AG20443 (cell line): ENCODE results near the gene IFITM5.
"Not testable (repeated sequence)": the region's sequence is repeated elsewhere in the genome, so short reads cannot be mapped to it uniquely, and the experiment has no call there.

Experiments
- DNase-seq: peaks from one replicate; pipeline ENCODE4 v3.0.0; 2012; ENCODE audit warnings: low spot score, mixed read lengths

The IFITM5 gene

DNA sequence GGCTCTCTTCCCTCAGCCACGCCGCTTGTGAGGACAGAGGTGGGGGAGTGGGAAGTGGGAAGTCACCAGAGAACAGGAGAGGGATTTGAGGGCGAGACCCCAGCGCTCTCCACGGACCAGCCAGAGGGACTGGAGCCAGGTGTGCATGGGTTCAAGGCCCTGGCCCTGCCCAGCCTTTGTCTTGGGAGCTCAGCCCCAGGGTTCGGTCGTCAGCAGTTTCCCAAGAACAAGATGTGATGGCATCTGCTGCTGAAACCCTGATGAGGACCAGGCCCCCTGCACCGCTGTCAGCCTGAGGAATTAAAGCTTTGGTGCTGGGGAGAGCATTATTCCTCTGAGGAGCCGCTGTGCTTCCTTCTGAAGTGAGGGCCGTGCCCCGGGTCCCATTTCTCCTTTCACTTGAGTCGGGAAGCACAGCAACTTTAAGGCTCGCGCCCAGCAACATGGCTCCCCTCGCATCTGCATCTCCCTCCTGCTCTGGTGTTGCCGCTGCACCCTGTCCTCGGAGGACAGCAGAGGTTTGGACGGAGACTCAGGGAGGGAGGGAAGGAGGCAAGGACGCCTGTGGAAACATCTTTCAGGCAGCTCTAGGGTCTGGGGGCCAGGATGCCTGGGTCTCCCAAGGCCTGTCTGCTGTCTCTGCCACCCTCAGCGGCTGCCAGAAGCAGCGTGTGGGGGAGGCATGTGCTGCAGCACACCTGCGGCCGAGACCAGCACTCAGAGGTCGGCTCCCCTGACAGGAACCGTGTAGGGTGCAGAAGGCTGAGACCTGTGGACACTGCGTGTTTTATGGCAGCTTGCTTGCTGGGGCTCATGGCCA, 3.8 kb downstream of the IFITM5 start:
- no peak for DNase-seq

DNA sequence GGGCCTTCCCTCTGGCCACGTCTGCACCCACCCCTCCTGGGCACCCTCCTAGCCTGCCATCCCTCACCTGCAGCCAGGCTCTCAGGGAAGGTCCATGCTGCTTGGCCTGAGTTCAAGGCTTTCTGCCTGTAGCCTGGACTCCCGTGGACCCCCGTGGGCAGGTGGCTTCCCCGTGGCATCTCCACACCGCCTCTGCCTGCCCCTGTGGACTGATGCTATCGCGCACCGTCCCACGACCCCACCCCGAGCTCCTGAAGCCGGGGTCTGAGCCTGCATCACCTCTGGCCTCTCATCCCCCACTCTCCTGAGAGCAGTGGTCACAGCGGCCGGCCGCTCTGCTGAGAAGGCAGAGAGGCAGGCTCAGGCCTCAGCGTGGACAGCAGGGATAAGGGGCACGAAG, 4.5 kb downstream of the IFITM5 start:
- DNase-seq = no peak

DNA sequence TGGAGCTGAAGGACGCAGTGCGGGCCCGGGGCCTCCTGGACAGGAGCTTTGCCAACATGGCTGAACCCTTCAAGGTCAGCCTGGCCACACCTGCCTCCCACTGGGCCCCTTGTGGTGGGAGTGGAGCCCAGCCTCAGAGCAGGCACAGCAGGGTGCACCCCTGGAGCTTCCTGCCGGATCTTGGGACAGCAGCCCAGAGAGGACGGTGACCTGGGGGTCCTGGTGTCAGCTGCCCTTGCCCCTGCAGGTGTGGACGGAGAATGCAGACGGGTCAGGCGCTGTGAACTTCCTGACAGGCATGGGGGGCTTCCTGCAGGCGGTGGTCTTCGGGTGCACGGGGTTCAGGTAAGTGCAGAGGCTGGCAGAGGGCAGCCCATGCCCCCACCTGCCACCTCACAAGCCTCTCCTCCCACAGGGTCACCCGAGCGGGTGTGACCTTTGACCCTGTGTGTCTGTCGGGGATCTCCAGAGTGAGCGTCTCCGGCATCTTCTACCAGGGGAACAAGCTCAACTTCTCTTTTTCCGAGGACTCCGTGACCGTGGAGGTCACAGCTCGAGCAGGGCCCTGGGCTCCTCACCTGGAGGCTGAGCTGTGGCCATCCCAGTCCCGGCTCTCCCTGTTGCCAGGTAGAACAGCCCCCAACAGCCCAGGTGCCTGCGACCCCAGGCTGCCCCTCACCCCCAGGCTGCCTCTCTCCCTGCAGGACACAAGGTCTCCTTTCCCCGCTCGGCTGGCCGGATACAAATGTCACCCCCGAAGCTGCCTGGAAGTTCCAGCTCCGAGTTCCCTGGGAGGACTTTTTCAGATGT, 5.3 kb downstream of the IFITM5 start:
- DNase-seq = no peak

DNA sequence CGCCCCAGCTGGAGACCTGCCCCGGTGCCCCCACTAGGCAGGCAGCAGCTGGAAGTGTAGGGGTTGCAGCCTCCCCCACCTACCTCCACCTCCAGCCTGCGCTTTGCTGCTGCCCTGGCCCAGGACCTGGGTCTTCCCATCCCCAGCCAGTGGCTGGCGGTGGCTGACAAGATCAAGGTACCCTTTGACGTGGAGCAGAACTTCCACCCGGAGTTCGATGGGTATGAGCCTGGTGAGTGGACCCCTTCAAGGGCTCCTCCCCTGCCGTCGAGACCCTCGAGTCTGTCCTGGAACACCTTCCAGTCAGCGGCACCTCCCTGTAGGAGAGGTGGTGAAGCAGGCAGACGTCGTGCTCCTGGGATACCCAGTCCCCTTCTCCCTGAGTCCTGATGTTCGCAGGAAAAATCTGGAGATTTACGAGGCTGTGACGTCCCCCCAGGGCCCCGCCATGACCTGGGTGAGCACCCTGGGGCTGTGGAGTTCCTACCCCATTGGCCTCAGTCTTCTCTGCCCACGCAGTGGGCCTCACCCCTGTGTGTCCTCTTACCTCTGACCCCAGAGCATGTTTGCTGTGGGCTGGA, 6.0 kb downstream of the IFITM5 start:
- no peak for DNase-seq

DNA sequence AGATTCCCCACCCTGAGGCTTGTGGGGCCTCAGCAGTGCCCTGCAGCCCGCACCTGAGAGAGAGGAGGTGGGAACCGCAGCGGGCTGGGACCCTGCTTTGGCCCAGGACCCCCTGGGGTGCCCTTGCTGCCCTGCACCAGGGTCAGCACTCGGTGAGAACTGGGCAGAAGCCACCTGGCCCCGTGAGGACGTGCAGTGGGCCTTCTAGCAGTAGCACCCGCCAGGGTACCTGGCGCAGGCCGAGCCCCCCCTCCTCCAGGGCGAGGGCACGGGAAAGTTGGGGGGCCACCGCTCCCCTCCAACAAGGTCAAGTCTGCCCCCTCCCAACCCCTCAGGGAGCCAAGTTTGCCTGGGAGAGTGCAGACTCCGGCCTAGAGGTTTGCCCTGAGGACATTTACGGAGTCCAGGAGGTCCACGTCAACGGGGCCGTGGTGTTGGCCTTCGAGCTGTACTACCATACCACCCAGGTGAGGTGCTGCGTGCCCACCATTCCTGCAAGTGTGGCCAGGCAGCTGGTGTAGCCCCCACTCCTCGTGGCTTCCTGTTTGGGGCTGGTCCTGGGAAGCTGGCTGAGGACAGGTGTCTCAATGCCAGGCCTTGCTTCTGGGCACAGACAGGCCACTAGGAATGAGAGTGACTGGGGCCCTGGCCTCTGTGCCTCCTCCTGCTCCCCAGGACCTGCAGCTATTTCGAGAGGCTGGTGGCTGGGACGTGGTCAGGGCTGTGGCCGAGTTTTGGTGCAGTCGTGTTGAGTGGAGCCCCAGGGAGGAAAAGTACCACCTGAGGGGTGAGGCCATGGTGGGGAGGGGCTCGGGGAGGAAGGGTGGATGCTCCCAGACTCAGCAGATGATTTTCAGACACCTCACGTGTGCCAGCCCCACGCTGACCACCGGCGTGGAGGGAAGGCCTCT, 6.9 kb downstream of the IFITM5 start:
- no peak for DNase-seq

DNA sequence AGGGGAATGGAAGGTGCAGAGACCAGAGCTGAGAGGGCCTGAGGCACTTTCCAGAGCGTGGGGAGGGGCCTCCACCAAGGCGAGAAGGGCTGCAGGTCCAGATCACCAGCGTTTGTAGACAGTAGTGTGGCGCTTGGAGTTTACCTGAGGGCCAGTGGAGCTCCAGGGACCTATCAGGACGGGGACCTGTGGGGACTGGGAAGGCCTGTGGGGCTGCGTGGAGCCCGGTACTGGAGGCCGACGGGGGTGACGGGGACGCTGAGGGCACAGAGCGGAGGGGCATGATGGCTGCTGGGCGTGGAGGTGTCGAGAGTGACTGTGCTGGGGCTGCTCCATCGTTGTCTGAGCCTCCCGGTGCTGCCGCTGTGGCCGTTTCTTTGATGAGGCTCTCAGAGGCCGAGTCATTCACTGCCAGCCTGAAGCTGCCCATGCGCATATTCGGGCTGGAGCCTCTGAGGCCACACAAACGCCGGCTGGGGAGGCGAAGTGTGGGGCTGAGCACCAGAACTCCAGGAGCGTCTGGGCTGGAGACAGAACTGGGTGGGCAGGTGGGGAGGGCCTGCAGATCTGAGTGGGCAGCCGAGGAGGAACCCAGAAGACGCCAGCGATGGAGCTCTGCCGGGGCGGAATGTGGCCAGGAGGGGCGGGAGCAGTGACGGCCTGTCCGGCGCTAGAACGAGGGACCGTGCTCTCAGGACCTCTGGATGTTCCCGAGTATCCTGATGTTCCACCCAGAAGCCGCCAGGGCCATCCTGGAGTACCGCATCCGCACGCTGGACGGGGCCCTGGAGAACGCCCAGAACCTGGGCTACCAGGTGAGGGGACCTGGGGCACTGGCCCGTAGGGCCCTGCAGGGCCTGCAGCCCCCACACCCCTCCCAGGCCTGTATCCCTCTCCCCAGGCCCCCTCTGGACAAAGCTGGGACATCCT, 7.8 kb downstream of the IFITM5 start:
- no peak for DNase-seq

DNA sequence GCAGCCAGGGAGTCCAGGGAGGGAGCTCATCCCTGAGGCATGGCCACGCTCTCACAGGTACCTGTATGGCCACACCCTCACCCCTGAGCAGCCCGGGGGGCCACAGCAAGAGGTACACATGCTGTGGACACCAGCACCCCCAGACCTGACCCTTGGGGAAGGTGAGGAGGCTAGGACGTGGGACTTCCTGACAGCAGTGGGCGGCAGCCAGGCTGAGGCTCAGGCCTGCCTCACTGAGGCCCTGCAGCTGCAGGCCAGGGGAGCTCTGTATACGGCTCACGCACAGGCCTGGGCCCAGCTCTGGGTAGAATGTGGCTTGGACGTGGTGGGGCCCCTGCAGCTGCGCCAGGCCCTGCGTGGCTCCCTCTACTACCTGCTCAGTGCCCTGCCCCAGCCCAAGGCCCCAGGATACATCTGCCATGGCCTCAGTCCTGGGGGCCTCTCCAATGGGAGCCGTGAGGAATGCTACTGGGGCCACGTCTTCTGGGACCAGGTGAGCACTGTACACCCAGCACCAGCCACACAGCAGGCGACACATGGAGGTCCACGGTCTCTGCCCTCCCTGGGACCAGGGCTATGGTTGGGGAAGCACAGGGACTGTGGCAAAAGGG, 8.6 kb downstream of the IFITM5 start:
- DNase-seq = no peak

DNA sequence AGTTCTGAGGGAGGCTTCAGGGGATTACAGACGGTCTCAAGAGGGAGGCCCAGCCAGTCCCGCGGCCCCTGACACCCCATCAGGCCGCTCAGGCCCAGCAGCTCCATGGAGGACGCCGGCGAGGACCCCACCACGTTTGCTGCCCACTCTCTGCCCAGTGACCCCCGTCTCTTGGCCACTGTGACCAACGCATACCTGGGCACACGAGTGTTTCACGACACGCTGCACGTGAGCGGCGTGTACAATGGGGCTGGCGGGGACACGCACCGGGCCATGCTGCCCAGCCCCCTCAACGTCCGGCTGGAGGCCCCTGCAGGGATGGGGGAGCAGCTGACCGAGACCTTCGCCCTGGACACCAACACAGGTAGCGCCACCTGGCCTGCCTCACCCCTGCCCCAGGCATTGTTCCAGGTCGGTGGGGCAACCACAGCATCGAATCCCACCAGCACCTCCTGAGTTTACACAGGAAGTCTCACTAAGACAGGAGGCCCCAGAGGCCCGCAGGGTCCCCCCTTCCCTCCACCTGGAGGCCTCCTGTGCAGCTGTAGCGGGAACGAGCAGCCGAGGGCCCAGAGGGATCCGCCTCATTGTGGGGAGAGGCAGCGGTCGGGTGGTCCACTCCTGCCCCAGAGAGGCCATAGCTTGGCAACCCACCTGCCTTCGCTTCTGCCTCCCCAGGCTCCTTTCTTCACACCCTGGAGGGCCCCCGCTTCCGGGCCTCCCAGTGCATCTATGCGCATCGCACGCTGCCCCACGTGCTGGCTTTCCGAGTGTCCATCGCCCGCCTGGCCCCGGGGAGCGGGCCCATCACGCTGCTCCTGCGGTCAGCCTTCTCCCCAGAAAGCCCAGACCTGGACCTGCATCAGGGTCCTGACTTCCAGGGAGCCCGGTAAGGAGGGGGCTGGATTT, 9.4 kb downstream of the IFITM5 start:
- no peak for DNase-seq

DNA sequence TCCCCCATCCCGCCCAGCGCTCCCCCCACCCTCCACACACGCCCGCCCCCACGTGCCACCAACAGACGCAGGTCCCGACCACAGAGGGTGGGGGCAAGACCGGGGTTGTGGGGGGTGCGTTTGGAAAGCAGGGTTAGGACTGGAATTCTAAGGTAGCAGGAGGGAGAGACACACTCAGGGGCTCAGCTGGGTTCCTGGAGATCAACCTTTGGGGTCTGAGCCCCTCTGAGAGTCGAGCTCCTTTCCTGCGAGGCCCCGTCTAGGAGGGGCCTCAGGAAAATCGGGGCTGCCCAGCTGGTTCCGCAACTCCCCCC, 10.0 kb downstream of the IFITM5 start:
- no peak for DNase-seq

DNA sequence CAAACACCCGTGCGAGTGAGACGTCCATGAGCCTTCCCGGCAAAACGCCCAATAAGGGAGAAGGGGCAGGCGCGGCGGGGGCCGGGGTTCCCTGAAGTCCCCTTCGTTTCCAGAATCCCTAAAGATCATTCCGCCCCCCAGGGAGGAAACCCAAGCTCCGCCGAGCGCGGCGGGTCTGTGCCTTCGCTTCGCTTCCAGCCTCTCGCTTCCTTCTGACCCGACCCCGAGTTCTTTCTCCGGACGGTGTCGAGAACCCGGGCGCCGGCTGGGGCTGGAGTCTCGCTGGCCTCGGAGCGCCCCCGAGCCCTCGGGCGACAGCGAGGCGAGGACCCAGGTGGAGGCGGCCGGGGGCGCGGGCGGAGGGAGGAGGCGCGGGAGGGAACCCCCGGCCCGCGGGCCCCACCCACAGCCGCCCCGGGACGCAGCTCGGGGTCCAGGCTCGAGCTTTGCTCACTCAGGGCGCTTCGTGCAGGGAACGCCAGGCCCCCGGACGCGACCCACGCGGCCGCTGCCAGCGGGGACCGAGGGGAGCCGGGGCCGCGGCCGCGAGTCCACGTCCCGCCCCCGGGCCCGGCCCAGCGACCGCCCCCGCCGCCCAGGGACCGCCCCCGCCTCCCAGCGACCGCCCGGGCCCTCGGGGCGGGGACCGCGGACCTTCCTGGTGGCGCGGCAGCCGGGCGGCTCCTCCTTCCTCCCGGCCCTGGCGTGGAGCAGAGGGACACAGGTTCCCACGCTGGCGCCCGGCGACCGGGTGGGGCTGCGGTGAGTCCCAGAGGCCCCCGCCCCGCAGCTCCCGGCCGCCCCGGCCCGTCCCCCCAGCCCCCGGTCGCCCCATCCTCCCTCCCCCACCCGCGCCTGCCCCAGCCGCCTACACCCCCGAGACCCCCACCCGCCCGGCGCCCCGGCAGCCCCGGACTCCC, 10.6 kb downstream of the IFITM5 start, which contains the start of gene PGGHG:
Gene PGGHG (plus strand): TSS at position 649 of the 920 bp plus-strand sequence. CDS start 691 bp downstream, outside the sequence.
- DNase-seq = peak; percentile 96

DNA sequence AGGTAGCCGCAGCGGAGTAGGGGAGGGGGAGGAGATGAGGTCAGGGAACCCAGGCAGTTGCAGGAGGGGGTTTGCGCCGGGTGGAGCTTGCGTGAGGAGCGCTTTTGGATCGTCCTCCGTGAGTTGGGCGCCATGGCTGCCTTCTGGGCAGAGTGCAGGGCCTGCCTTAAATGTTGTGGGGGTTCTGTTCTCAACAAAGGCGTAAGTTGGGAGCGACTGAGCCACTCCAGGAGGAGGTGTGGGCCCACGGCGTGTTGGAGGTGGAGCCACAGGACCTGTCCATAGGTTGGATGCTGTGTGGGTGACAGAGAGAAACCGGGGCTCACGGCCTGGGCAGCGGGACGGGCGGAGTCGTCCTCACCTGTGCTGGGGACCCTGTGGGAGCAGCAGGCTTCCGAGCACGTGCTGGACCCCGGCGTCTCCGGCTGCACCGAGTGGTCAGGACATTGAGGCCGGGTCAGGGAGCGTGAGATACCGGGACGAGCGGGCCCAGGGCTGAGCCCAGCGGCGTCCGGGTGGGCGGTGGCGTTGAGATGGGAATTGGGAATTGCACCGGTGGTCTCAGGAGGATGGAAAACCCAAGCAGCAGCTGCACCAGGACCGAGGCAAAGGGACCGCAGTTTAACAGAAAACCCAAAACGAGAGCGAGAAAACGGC, 11.4 kb downstream of the IFITM5 start:
- no peak for DNase-seq

DNA sequence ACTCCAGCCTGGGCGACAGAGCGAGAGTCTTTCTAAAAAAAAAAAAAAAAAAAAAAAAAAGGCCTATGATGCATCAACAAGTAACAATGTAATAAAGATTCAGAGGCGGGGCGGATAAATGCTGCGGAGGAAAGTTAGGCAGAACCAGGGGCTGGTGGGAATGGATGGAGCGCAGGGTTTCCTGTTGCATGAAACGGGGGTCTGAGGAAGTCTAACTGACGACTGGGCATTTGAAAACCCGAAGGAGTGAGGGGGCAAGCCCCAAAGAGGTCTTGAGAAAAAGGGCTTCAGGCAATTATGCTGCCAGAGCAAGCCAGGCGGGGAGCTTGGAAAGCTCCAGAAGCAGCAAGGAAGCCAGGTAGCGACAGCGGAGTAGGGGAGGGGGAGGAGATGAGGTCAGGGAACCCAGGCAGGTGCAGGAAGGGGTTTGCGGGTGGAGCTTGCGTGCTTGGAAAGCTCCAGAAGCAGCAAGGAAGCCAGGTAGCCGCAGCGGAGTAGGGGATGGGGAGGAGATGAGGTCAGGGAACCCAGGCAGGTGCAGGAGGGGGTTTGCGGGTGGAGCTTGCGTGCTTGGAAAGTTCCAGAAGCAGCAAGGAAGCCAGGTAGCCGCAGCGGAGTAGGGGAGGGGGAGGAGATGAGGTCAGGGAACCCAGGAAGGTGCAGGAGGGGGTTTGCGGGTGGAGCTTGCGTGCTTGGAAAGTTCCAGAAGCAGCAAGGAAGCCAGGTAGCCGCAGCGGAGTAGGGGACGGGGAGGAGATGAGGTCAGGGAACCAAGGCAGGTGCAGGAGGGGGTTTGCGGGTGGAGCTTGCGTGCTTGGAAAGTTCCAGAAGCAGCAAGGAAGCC, 12.1 kb downstream of the IFITM5 start:
- not testable (repeated sequence) for DNase-seq

DNA sequence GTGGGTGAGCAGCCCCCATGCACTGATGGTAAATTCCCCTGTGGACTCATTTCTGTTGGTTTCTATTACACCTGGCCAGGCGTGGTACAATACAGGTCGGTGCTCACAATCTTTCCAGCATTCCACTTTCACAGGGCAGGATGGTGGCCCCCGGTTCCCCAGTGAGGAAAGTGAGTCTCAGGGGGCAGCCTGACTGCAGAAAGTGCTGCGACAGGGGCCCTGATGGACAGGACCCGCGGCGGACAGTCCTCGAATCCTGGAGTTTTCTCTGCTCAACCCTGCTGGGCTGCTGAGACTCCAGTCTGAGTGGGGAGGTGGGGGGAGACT, 13.5 kb downstream of the IFITM5 start:
- no peak for DNase-seq

DNA sequence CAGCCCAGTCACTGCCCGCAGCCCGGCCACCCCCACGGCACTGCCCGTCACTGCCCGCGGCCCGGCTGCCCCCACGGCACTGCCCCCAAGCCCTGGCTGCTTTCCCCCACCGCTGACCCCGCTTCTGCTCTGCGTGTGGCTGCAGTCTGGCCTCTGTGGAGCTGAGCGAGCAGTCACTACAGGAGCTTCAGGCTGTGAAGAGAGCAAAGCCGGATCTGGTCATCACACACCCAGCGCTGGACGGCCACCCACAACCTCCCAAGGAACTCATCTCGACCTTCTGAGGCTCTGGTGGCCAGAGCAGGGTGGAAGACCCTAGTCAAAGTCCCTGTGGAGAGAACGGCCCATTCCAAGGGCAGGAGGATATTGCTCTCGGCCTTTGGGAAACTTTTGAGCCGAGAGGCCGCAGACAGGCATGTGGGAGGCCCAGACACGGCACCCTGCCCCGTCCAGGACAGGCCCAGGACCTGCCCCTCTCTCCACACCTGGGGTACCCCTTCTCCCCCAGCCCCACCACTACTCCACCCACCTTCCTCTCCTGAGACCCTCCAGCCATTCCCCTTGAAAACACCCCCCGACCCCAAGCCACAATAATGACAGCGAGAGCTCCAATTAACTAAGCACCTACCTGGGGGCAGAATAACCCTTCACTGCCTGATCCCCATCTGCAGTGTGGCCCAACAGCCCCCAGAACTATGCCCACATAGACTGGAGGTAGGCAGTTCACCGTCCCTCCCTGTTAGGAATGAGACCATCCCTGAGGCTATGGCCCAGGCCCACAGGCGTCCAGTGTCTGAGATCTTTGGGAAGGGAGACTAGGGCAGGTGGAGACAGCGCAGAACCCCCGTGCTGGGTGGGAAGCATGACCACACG, 14.1 kb downstream of the IFITM5 start:
- no peak for DNase-seq

DNA sequence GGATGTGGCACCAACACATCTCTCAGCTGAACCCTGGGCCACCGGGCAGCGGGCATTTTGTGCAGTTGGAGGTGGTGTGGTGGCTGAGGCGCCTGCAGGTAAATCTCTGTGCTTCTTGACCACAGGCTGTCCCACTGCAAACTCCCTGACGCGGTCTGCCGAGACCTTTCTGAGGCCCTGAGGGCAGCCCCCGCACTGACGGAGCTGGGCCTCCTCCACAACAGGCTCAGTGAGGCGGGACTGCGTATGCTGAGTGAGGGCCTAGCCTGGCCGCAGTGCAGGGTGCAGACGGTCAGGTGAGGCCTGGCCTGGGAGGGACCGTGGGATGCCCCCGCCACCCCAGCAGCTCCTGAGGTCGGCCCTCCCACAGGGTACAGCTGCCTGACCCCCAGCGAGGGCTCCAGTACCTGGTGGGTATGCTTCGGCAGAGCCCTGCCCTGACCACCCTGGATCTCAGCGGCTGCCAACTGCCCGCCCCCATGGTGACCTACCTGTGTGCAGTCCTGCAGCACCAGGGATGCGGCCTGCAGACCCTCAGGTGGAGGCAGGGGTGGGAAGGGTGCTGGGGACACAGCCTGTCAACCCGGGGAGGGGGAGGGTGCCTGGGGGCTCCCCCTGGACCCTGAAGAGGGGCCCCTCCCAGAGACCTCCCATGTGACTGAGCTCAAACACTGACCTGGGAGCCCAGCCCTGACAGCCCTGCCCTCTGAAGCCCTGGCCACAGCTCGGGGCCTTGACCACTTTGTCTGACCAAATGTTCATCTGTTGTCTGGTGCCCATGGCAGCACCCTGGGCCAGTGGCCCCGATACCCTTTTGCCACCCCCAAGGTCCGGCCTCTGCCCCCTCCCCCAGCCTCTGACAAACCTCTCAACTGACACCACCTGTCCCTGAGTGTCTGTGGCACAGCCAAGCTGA, 15.0 kb downstream of the IFITM5 start:
- DNase-seq = no peak
